ENCODE results near the gene PNPLA6.
"Not testable (repeated sequence)": the region's sequence is repeated elsewhere in the genome, so short reads cannot be mapped to it uniquely, and the experiment has no call there.

PNPLA6 gene

DNA sequence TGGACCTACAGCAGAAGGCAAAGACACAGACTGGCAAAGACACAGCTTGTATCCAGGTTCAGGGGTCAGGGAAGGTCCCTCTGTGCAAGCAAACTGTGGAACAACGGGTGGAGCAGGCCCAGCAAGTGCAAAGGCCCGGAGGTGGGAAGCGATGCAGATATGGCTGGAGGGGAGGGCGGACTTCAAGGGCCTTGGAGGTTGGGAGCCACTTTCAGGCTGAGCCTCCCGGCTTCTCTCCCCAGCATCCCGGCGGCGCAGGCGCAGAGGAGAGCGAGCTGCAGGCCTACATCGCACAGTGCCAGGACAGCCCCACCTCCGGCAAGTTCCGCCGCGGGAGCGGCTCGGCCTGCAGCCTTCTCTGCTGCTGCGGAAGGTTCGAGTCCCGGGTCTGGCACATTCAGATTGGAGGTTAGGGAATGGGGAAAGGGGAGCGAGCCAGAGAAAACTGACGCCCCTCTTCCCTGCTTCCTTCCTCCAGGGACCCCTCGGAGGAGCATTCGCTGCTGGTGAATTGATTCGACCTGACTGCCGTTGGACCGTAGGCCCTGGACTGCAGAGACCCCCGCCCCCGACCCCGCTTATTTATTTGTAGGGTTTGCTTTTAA is 2.1 kb upstream of the PNPLA6 start:
- TF ChIP-seq, protein P1, sequence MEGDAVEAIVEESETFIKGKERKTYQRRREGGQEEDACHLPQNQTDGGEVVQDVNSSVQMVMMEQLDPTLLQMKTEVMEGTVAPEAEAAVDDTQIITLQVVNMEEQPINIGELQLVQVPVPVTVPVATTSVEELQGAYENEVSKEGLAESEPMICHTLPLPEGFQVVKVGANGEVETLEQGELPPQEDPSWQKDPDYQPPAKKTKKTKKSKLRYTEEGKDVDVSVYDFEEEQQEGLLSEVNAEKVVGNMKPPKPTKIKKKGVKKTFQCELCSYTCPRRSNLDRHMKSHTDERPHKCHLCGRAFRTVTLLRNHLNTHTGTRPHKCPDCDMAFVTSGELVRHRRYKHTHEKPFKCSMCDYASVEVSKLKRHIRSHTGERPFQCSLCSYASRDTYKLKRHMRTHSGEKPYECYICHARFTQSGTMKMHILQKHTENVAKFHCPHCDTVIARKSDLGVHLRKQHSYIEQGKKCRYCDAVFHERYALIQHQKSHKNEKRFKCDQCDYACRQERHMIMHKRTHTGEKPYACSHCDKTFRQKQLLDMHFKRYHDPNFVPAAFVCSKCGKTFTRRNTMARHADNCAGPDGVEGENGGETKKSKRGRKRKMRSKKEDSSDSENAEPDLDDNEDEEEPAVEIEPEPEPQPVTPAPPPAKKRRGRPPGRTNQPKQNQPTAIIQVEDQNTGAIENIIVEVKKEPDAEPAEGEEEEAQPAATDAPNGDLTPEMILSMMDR (IDR thresholded peaks at IDR 0.05; ENCODE audit: insufficient read depth, low read depth, low read length, missing control alignments), result no peak
- peak; percentile 63 for DNase-seq (ENCODE audit: low read depth)
- H3K4me3 ChIP-seq (ENCODE audit: low read length), result peak overlapping the region; percentile 93

DNA sequence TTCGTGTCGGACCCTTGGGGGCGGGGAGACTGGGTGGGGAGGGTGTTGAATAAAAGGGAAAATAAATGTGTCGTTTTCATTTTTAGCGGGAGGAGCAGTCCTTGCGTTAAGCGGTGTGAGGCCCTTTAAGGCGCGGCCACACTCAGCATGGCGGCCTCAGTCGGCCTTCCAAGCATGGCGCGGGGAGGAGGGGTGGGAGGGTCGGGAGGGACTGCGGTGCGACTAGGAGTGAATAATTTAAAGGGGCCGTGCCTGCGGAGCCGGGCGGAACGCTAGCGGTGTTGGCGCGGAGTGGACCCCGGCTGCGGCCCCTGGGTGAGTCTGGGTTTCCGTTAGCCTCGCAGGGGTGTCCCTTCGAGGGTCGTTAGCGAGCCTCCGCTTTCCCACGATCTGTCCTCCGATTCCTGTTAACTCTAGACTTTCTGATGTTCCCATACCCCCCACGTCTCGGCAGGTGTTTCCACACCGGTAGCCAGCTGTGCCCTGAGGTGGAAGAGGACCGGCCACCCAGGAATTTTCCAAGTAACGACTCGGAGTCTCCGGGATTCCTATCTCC is 1.5 kb upstream of the PNPLA6 start:
- TF ChIP-seq, protein P1 (IDR thresholded peaks at IDR 0.05; ENCODE audit: insufficient read depth, low read depth, low read length, missing control alignments), result no peak
- DNase-seq (ENCODE audit: low read depth), result peak; percentile 91

DNA sequence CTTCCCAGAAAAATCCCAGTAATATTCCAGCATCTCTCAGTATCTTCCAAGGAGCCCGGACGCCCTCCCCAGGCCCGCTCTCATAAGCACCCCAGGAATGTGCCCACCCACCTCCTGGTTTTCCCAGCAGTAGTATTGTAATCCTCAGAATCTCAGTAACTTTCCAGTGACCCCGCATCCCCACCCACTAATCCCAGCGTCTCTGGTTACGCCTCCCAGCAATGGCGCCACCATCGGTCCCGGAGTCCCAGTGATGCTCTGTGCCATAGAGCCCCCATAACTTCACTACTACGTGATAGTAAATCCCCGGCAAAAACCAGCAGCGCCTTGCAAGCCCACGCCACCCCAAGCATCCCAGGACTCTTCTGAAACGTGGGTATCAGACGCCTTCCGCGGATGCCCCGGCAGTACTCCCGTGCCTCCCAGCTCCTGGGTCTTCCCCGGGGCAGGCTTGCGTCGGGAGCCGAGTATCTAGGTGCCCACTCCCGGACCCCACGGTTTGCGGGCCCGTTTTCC is 928 bp upstream of the PNPLA6 start:
- TF ChIP-seq, protein P1 (IDR thresholded peaks at IDR 0.05; ENCODE audit: insufficient read depth, low read depth, low read length, missing control alignments), result no peak
- peak overlapping the region; percentile 93 for H3K4me3 ChIP-seq (ENCODE audit: low read length)
- peak; percentile 59 for DNase-seq (ENCODE audit: low read depth)

More for the DNA sequence above, 1.5 kb upstream of the PNPLA6 start:
- peak overlapping the region; percentile 93 for H3K4me3 ChIP-seq (ENCODE audit: low read length)

DNA sequence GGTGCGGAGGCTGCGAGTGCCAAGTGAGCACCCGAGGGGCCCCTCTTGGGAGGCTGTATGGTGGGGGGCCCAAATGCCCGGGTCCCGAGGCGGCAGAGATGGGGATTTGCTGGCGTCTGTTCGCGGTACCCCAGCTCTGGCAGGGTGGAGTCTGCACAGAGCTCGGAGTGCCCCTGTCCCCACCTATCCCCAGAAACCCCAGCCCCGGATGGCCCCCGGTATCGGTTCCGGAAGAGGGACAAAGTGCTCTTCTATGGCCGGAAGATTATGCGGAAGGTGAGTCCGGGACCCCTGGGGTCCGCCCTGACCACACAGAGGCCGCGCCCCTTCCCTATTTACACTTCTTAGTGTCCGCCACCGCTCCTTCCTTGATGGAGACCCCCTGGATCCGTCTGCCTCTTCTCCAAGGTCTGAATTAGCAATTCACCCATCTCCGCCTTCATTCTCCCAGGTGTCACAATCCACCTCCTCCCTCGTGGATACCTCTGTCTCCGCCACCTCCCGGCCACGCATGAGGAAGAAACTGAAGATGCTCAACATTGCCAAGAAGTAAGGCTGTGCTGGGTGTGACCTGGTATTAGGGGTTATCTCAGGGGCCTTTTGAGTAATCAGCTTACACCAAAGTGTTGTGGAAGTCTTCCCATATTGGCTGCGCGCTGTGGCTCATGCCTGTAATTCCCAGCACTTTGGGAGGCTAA is 630 bp downstream of the PNPLA6 start:
- peak overlapping the region; percentile 93 for H3K4me3 ChIP-seq (ENCODE audit: low read length)
- peak; percentile 28 for DNase-seq (ENCODE audit: low read depth)
- TF ChIP-seq, protein P1 (IDR thresholded peaks at IDR 0.05; ENCODE audit: insufficient read depth, low read depth, low read length, missing control alignments), result peak; percentile 18

- not testable (repeated sequence) for DNase-seq (ENCODE audit: low read depth); H3K4me3 ChIP-seq (ENCODE audit: low read length)
Observed at GRCh38 chr19:7538990-7539389, 3.5 kb downstream of the PNPLA6 start.

DNA sequence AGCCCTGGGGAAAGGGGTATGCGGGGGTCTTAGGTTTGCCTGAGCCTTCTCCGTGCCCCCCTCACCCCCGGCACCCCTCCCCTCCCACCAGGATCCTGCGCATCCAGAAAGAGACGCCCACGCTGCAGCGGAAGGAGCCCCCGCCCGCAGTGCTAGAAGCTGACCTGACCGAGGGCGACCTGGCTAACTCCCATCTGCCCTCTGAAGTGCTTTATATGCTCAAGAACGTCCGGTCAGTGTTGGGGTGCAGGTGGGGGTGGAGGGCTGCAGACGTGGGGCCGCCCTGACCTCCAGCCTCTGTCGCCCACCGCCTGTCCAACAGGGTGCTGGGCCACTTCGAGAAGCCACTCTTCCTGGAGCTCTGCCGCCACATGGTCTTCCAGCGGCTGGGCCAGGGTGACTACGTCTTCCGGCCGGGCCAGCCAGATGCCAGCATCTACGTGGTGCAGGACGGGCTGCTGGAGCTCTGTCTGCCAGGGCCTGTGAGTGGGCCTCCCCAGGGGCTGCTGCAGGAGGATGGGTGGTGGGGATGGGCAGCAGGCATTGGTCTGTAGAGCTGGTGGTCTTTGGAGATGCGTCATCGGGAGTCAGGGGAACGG is 4.4 kb downstream of the PNPLA6 start:
- no peak overlapping the region for H3K4me3 ChIP-seq (ENCODE audit: low read length)
- TF ChIP-seq, protein P1 (IDR thresholded peaks at IDR 0.05; ENCODE audit: insufficient read depth, low read depth, low read length, missing control alignments), result no peak

More for the DNA sequence above, 4.4 kb downstream of the PNPLA6 start:
- DNase-seq (ENCODE audit: low read depth), result no peak

All from epithelial cell of esophagus (primary cell).